ENCODE measurements around the gene AKAP4.

AKAP4 gene, protein sequence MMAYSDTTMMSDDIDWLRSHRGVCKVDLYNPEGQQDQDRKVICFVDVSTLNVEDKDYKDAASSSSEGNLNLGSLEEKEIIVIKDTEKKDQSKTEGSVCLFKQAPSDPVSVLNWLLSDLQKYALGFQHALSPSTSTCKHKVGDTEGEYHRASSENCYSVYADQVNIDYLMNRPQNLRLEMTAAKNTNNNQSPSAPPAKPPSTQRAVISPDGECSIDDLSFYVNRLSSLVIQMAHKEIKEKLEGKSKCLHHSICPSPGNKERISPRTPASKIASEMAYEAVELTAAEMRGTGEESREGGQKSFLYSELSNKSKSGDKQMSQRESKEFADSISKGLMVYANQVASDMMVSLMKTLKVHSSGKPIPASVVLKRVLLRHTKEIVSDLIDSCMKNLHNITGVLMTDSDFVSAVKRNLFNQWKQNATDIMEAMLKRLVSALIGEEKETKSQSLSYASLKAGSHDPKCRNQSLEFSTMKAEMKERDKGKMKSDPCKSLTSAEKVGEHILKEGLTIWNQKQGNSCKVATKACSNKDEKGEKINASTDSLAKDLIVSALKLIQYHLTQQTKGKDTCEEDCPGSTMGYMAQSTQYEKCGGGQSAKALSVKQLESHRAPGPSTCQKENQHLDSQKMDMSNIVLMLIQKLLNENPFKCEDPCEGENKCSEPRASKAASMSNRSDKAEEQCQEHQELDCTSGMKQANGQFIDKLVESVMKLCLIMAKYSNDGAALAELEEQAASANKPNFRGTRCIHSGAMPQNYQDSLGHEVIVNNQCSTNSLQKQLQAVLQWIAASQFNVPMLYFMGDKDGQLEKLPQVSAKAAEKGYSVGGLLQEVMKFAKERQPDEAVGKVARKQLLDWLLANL

DNA sequence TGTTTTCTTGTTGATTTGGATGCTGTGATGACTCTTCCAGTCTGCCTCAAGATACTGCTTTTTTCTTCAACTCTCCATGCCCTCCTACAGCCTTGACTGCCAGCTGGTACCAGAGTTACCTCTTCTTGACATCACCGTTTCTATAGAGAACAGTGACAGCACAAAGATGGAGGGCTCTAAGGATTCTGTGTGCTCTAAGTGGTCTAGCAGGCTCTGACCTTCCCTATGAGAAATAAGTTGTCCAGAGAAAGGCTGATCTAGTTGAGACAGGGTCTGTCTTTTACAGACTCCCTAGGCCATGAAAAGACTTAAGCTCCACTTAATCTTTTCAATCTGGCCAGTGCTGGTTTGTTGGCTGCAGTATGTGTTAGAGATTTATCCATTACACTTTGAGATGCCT is at the start of gene AKAP4:
Gene AKAP4 (minus strand): TSS at position 101 of the 400 bp plus-strand sequence. CDS start 118 bp downstream, outside the sequence.
- DNase-seq (ENCODE audit: insufficient read length, low spot score) (no peak), FAIRE-seq (no peak)

DNA sequence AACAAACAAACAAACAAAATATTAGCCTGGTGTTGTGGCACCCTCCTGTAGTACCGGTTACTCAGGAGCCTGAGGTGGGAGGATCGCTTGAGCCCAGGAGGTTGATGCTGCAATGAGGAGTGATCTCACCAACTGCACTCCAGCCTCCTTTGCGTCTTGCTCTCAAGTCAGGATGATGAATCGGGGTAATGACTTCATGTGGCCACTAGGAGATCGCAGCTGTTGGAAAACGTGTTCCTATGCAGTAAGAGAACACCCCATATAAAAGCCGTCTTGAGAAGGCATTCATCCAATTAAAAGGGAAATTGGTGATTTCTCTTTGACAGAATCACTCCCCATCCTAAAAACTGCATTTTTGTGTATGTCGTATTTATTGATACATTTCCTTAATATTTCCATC is 10.7 kb upstream of the AKAP4 start:
- no peak for FAIRE-seq
- DNase-seq (ENCODE audit: insufficient read length, low spot score) = no peak

DNA sequence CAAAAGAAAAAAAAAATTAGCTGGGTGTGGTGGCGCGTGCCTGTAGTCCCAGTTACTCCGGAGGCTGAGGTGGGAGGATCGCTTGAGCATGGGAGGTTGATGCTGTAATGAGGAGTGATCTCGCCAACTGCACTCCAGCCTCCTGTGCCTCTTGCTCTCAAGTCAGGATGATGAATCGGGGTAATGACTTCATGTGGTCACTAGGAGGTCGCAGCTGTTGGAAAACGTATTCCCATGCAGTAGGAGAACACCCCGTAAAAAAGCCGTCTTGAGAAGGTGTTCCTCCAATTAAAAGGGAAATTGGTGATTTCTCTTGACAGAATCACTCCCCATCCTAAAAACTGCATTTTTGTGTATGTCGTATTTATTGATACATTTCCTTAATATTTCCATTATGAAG is 5.9 kb upstream of the AKAP4 start:
- FAIRE-seq = no peak
- DNase-seq (ENCODE audit: insufficient read length, low spot score) = no peak

DNA sequence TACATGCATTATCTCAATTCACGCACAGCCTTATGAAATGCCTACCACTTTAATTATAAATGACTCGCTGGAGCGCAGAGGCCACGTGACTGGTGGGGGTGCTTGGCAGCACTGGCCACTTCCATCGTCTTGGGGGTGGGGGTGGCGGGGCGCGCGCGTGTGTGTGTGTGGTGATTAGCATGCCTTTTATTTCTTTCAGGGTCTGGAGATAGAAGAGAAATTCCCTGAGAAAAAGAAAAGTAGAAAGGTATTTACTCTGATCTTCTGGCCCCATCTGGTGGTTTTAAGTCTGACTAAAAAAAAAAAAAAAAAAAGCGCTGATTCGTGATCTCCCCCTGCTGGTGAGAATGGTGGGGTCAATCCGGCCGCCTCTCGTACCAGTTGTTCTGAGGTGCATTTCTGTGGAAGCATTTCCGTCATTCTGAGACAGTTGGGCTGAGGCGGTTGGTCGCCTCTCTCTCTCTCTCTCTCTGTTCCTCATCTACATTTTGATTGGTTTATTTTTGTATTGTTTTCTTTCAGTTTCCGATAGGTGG is 3.6 kb upstream of the AKAP4 start, which contains the start of gene CCNB3:
Gene CCNB3 (plus strand): TSS at position 402 of the 536 bp plus-strand sequence. CDS start 80,399 bp downstream, outside the sequence.
- DNase-seq (ENCODE audit: insufficient read length, low spot score) (peak; percentile 22), FAIRE-seq (no peak)

DNA sequence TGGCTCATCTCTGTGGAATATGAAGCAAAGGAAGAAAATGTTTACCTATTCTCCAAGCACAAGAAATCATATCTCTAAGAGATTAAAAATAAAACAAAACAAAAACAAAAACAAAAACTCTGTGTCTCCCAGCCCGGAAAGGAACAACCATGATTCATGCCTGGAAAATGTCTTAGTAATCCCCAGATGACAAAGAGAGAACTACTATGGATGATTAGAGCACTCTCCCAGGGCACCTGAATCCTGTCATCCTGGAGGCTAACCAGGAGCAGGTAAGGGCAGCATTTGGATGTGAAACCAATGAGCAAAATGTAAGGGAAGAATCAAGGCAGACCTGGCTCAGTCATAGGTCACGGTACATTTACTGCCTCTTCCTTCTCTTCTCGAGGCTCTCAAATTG is 1.7 kb upstream of the AKAP4 start:
- FAIRE-seq = no peak
- no peak for DNase-seq (ENCODE audit: insufficient read length, low spot score)

DNA sequence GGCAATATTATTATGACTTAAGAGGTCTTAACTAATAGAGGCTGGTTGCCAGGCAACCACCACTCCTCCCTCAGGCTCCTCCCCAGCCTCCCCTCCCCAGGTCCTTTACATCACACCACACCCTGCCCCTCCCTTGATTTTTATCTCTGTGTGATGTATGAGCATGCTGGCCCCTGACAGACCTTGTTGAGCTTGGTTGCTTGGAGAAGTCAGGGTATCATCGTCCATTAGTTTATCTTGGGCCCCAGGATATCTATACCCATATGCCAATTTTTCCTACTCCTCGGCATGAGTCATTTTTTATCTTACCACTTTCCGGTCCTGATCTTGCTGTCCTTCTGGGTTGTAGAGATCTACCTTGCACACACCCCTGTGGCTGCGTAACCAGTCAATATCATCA is 2.5 kb downstream of the AKAP4 start:
- FAIRE-seq (no peak), DNase-seq (ENCODE audit: insufficient read length, low spot score) (no peak)

DNA sequence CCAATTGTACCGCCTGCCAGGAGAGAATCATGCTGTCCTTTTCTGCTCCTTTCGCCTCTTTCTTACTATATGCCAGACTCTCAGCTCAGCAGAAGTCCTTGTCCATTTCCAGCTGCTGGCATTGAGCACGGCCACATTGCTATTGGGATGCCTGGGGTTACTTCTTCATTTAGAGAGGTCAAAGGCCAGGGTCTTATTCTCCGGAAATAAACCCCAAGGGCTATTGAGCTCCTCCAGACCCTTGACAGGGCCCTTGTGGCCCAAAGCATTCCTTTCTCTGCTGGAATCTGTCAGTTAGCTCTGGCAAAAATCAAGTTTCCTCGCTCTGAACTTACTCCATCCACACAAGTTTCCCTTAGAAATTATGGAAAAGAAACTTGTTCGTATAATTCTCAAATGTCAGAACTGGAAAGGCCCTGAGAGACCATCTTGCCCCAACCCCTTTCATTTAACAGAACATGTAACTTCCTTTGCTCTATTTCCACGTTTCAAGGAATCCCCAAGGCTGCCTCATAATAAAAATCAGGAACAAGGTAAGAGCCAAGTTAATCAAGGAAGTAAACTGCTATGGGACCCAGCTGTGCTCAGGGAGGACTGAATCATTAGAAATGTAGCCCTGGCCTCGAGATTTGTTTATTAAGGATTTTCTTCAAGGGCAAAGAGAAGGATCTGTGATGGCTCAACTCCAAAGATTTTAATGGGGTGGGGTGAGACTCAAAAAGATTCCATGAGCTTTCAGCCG is 11.8 kb downstream of the AKAP4 start:
- no peak for FAIRE-seq
- no peak for DNase-seq (ENCODE audit: insufficient read length, low spot score)

DNA sequence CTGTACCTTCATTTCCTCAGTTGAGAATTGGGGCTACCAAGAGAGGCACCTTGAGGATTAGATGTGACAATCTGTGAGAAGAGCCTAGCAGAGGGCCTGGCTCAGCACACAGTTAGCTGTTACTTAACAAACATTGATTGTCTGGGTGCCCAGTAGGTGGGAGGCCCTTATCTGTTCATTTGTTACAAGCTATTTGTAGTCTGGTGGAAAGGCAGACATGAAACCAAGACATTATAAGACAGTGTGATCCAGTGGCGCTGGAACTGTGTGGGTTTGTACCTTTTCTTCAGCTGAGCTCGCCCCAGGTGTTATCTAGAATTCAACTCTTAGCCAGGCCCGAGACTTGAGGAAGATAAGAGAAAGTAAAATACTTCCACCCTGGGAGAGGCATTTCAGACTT is 16.9 kb downstream of the AKAP4 start:
- DNase-seq (ENCODE audit: insufficient read length, low spot score) (no peak), FAIRE-seq (no peak)

DNA sequence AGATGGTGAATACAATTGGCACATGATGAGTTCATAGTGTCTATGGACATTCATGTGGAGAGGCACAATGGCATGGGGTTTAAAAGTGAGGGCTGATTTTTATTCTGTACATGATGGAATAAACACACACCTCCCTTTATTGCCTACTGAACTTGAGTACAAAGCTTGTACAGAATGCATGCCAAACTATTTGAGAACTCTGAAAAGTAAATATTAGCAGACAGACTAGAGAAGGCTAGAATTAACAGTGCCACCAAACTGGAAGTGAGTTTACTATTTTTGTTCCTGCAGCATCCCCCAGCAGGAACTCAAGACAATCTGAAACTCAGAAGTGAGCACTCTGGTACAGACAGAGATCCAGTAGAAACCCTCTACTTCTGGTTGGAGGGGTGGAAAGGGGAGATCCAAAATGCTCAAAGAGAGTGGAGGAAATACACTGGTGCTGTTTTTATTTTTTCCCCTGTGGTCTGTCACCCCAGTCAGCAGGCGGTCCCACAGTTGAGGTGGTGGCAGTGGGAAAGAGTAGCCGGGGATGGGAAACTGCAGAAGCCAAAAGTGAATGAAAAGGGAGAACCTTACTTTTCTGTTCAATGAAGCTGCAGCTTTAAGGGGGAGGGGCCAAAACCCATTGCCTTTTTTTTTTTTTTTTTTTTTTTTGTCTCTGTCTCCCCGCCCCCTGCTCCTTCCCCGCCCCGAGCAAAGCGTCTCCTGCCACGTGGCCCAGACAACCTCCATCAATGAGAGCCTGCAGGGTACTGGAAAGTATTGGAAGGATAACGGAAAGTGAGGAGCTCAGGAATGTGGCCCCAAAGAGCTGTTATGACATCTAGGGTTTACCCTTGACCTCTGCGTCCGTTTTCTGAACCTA is 20.5 kb downstream of the AKAP4 start:
- no peak for DNase-seq (ENCODE audit: insufficient read length, low spot score)
- no peak for FAIRE-seq

DNA sequence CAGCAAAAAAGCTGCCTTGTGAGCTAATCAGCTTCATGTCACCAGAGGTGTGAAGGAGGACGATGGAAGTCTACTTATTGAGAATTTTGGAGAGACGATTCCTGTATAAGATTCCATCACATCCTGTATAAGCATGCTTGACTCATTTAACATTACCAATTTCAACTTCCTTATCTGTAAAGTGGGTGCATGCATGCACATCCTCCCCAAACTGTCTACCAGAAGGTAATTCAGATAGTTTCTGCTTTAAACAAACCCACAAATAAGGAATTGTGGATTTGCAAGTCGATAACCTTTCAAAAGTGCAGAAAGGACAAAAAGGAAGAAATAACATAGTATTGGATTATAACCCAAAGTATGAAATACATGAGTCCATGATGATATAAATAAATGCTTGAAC is 31.1 kb downstream of the AKAP4 start:
- FAIRE-seq (no peak), DNase-seq (ENCODE audit: insufficient read length, low spot score) (no peak)

DNA sequence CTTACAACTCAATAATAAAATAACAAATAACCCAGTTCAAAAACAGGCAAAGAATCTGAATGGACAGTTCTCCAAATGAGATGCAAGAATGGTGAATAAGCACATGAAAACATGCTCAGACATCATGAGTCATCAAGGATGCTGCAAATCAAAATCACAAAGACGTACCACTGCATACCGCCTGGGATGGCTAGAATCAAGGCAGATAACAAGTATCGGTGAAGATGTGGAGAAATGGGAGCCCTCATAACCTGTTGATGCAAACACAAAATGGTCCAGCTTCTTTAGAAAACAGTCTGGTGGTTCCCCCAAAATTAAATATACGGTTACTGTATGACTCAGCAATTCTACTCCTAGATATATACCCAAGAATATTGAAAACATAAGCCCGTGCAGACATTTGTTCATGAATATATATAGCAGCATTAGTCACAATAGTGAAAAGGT is 32.5 kb downstream of the AKAP4 start:
- DNase-seq (ENCODE audit: insufficient read length, low spot score) (no peak), FAIRE-seq (no peak)

DNA sequence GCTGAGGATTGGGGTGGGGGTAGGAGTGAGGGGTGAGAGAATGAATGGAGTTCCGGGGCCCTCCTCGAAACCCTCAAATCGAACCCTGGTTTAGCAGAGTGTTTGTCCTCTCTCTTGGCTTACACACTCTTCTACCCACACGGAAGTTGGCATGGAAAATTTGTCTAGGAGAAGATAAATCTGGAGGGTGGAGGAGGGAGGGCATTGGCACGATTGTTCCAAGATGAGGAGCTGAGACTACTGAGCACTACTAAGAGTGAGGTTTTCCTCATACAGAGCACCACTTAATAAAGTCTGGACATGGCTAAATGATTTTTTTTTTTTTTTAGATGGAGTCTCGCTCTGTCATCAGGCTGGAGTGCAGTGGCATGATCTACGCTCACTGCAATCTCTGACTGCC is 33.4 kb downstream of the AKAP4 start:
- no peak for FAIRE-seq
- no peak for DNase-seq (ENCODE audit: insufficient read length, low spot score)

DNA sequence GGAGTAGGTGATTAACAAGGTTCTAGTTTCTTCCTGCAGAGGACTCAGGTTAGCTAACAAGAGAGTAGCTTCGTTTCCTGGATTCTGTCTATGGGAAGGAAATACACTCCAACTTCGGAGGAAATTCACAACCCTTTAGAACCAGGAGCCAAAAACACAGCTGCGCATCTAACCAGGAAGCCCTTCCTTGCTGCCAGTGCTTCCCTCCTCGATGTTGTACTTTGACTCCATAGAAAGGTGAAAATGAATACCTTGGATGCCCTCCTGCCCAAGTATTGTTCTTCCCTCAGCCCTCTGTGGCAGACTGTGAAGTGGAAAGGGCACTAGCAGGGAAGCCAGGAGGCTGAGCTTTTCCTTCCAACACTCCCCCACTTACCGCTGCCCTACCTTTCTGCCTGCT is 35.1 kb downstream of the AKAP4 start:
- FAIRE-seq (no peak), DNase-seq (ENCODE audit: insufficient read length, low spot score) (no peak)

DNA sequence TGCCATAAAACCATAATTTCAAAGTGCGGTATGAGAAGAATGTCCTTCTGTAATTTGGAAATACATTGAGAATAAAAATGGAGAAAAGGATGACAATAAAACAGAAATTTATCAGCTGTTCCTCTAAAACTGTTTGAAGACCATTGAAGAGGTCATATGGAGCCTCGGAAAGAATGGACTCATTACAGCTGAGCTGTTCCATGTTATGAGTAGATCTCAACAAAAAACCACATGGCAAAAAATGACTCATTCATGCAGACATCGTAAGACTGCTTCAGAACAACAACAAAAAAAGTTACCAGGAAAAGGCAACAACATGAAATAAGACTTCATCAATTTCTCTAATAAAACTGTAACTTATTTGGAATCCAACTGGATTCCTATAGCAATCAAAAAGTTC is 39.7 kb downstream of the AKAP4 start:
- FAIRE-seq = no peak
- no peak for DNase-seq (ENCODE audit: insufficient read length, low spot score)

DNA sequence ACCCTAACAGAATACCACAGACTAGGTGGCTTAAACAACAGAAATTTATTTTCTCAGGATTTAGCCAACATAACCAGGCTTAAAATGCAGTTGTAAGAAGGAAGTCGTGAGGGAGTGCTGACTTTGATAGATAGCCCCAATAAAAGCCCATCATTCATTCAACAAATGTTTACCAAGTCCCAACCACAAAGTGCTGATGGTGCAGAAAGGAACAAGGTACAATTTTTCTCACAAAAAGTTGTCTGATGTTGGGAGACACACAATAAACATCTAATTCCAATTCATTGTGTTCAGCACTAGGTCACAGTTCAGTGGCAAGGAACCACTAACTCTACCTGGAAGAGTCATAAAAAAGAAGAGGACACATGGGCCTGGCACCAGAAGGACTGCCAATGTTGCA is 42.2 kb downstream of the AKAP4 start:
- DNase-seq (ENCODE audit: insufficient read length, low spot score) (no peak), FAIRE-seq (no peak)

DNA sequence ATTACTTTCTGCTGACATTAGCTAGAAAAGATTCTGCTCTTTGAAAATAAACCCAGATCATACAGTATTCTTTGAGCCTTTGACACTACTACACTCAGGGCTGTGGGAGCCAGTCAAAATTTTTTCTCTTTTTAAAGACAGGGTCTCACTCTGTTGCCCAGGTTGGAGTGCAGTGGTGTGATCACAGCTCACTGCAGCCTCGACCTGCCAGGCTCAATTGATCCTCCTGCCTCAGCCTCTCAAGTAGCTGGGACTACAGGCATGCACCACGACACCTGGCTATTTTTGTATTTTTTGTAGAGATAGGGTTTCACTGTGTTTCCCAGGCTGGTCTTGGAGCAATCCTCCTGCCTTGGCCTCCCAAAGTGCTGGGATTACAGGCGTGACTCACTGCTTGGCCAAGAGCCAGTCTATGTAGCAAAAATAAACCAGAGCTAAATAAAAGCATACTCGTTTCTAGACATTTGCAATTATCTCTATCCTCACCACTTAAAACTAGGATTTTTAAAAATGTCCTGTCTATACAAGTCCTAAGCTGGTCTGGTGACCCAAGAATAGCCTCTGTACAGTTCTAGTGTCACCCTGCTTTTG is 43.2 kb downstream of the AKAP4 start:
- FAIRE-seq = no peak
- DNase-seq (ENCODE audit: insufficient read length, low spot score) = no peak

DNA sequence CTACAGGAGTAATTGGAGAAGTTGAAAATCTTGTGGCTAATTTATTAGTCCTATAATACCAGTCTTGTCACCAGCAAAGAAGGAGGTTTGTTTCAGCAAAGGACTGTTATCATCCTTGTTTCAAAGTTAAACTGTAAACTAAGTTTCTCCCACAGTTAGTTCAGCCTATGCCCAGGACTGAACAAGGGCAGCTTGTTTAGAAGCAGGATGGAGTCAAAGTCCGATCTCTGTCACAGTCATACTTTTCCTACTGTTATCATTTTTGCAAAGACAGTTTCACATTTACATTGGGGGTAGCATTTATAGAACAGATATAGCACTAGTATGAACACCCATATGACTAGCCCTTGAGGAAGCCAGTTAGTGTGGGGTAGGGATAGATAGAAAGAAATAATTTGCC is 46.4 kb downstream of the AKAP4 start:
- DNase-seq (ENCODE audit: insufficient read length, low spot score) = no peak
- FAIRE-seq = no peak

DNA sequence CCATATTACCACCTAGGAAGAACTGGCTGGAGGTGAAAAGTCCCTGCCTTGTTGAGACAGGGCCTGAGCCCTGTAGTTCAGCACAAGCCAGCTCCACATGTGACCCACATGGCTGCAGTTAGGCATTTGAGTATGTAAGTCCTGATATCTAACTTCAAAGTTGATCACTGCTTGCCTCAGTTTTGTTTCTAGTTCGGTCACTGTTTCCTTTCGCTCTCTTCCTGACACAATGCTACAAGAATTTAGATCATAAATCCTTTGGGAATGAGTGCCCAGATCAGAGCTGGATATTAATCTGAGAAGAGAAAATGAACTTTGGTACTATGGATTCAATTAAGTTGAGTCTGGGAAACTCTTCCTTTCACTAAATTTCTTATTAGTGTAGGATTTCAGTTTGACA is 48.4 kb downstream of the AKAP4 start:
- no peak for DNase-seq (ENCODE audit: insufficient read length, low spot score)
- no peak for FAIRE-seq

DNA sequence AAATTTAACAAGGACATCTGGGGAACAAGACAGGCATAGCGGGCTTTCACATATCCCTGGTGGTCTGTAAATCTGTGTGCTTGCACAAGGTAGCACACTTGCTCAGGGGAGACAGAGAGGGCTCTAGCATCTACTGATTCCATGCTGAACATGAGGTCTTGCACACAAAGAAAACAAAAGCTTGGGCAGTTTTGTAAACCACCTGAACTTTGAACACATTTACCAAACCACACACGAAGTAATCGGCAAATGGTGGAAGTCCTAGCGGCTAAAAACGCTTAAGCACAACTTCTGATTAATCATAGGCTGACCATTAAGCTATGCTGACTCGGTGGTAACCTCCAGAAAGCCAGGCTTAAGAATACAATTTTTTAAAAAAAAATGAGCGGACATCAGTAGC is 52.8 kb downstream of the AKAP4 start:
- DNase-seq (ENCODE audit: insufficient read length, low spot score) (no peak), FAIRE-seq (no peak)

All from HTR-8/SVneo (cell line).